NCI-H345 treated with DMSO at 0.1 percent for 48 hours (cell line): Measurements from ENCODE around the gene WTAP.
"Not testable (repeated sequence)": the region's sequence is repeated elsewhere in the genome, so short reads cannot be mapped to it uniquely, and the experiment has no call there.

ENCODE experiments used
- DNase-seq: peaks from one replicate; lab custom pipeline; 2025; ENCODE audit not compliant: unreplicated experiment; lab: John Stamatoyannopoulos, UW

Gene WTAP

DNA sequence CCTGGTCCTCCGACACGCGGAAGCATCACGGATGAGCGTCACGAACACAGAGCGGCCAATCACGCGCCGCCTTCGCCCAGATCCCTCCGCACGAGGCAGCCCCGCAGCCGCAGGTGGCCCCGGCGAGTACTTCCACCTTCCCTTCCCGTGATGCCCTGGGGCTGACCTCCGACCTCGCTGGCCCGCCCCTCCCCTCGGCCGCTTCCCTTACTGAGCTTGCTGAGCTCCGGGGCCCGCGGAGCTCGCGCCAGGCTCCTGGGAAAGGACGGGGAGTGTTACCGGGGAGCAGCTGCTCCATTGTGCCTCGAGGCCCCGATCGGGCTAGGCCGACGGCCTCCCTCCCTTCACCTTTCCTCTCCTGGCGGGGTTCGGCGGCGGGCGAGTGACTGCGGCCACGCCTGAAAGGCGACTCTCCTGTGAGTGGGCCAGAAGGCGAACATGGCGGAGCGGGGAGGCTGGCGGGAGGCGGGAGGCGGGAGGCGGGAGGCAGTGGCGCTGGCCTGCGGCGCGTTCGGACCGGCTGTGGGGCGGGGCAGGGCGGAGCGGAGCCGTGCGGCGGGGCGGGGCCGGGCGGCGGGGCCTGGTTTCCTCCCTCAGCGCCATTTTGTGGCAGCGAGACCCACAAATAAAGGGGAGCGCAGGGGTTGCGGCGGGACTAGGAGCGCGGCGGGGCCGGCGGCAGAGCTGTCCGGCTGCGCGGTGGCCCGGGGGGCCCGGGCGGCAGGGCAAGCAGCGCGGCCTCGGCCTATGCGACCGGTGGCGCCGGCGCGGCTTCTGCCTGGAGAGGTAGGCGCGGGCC is at the start of gene WTAP:
TSS of gene WTAP (plus strand) at position 589 of the 799 bp plus-strand sequence. CDS start 8,760 bp downstream, outside the sequence.
- peak; percentile 93 for DNase-seq

DNA sequence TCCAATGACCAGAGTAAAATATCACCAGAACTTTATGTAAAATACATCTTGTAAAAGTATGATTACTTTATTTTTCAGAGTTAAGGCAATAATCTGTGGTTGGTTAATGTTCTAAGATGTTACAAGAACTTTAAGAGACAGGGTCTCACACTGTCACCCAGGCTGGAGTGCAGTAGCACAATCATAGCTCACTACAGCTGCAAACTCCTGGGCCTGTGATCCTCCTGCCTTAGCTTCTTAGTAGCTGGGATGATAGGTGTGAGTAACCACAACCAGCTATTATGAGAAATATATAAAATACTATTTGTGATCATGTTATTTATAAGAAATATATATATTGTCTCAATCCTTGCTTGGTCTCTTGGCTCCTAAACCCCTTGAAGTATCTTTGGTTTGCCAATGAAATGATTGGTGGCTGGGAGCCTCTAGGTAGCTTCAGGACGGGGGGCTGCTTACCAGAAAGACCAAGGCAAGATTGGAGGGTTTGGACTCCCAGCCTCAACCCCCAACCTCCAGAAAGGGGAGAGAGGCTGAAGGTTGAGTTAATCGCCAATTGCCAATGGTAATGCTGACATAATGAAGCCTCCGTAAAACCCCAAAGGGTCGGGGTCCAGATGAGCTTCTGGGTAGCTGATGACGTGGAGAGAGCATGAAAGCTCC is 49.7 kb upstream of the WTAP start:
- no peak for DNase-seq

DNA sequence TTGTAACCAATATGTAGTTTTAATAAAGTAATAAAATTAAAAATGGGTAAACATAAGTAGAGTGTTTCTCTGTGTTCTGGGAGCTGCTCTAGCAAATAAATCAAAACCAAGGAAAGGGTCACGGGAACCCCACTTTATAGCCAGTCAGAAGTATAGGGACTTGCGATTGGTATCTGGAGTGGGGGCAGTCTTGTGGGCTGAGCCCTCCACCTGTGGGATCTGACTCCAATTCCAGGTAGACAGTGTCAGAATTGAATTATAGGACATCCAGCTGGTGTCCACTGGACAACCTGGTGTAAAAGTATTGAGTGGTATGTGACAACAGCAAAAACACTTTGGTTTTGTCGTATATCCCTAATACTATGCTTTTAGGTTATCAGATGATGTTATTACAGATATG is 48.7 kb upstream of the WTAP start:
- DNase-seq: no peak

DNA sequence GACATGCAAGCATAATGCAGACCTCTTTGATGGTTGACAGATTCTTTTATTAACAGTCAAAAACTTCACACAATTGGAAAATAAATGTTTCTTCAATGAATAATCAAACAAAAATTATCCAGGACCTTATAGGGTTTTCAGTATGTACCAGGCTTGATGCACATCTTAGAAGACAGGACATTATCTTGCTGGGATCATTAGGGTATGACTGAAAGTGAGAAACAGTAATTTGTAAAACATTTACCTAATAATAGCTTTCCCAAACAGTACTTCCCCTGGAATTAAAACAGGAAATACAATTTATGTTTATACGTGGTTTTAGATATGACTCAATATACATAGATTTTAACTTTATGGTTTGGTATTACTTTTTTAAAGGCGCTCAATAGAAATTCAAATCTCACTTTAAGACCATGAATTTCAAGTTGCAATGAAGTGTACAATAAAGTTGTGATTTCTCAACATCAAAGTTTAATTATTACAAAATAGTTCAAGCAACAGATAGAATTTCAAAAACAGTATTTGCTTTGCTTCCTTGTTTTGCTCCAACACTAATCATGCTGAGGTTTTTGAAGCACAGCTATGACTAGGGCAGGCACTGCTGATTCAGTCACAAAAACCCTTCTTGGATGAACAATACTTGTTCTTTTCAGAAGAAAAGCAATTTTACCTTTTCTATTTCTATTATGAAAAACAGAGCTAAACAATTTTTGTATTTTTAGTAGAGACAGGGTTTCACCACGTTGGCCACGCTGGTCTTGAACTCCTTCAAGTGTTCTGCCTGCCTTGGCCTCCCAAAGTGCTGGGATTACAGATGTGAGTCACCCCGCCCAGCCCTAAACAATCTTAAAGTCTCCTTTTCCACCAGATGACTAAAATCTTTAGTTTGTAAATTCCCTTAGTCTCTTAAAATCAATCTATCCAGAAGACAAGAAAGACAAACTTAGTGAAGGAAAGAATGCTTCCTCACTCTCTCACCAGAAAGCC is 47.9 kb upstream of the WTAP start:
- DNase-seq: no peak

DNA sequence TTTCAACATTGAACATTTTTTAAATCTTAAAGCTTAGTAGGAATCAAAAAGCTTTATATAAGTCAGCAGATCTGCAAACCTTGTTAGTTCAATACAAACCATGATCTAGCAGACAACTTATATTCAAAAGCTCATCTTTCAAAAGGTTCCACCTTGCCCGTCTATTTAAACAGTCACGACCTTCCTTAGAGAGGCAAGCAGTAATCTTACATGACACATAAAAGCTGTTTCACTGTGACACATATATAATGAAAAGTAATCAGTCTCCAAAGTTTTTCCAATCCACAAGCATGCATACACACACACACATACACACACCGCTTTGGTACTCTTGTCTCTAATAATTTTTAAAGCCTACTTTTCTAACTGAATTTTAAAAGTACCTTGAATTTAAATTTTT is 47.2 kb upstream of the WTAP start:
- no peak for DNase-seq

DNA sequence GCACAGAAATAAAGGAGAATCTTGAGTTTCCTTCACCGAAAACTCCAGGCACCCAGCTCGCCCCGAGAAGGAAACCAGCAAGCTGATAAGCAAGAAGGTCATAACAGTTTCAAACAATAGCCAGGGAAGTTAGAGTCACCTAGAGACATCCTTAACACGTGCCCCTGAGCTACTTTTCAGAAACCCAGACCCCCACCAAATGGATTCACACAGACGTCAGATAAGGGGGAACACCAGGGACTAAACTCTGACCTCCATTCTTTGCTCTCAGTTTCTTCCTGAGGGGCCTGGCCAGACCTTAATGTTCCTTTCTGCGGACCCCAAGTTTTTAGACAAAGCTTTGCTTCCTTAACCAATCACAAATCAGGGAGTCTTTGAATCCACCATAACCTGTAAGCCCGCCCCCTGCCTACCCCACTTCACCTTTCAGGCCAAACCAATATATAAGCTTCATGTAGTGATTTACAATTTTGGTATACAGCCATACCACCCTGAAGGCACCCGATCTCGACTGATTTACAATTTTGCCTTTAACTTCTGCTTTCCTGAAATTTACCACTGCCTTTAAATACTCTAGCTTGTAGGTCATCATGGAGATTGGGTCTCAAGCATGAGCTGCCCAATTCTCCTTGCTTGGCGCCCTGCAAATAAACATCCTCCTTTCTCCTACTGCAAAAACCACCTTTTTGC is 46.0 kb upstream of the WTAP start:
- no peak for DNase-seq

DNA sequence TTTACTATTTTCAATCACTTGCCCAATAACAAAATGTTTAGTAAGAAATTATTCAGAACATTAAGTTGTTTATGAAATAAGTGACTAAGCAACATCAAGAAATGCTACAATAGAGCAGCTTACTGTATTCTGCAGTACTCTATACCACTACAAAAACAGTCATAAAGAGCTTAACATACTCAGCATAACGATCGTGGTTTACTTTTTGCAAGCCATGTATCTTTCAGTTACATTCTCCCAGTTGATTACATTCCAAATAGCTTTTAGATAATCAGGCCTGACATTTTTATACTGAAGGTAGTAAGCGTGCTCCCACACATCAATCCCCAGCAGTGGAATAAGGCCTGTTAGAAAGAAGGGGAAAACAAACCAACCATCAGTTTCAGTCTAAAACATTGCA is 45.0 kb upstream of the WTAP start:
- DNase-seq: no peak

GRCh38 chr6:159682810-159683209 is 44.5 kb upstream of the WTAP start:
- DNase-seq: no peak

GRCh38 chr6:159684013-159684304 is 43.3 kb upstream of the WTAP start:
- DNase-seq: no peak

- DNase-seq: no peak
Observed at GRCh38 chr6:159686040-159686439, 41.3 kb upstream of the WTAP start.

- no peak for DNase-seq
Observed at GRCh38 chr6:159686703-159687102, 40.6 kb upstream of the WTAP start.

DNA sequence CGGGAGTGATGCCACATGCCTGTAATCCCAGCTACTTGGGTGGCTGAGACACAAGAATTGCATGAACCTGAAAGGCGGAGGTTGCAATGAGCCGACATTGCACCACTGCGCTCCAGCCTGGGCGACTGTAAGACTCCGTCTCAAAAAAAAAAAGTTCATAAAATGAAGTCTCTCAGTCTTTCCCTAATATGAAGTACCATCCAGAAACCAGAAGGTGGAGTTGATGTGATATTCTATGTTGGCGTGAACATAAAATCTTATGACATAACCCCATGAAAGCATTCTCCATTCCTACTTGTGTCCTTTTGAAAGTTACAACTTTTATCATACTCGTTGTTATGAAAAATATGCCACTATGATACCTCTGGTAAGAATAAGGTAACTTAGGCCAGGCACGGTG is 40.0 kb upstream of the WTAP start:
- no peak for DNase-seq

DNA sequence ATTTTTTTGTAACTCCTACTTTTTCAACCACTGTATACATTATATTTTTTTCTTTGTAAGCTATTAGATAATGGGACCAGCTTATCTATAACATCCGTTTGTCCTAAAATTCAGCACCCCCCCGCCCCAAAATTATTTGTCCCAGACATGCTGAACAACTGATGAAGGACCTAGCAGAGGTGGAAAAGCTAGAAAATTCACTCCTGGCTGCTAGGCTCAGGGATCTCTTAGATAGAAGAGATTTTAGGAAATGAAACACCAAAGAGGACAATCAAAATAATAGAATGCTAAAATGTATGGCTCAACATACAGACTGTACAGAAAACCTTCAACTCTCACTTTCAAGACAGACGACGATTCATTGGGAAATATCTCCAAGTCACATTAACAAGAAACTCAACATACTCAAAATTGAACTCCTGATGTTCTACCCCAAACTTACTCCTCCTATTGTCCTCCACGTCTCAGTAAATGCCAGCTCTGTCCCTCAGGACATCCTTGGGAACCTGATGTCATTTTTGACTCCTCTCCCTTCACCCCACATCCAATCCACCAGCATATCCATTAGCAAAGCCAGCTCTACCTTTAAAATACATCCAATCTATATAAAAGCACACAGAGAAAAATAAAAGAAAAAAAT is 38.9 kb upstream of the WTAP start:
- DNase-seq: no peak

GRCh38 chr6:159689001-159689400 is 38.3 kb upstream of the WTAP start:
- DNase-seq: no peak

DNA sequence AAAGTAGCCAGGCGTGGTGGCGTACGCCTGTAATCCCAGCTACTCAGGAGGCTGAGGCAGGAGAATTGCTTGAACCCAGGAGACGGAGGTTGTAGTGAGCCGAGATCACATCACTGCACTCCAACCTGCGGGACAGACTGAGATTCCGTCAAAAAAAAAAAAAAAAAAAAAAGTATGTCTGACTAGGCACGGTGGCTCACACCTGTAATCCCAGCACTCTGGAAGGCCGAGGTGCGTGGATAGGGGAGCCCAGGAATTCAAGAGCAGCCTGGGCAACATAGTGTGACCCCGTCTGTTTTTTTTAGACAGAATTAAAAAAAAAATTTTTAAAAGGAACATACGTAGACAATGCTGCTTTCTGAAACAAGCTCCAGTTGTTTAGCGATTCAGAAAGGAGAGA is 37.2 kb upstream of the WTAP start:
- DNase-seq: not testable (repeated sequence)

DNA sequence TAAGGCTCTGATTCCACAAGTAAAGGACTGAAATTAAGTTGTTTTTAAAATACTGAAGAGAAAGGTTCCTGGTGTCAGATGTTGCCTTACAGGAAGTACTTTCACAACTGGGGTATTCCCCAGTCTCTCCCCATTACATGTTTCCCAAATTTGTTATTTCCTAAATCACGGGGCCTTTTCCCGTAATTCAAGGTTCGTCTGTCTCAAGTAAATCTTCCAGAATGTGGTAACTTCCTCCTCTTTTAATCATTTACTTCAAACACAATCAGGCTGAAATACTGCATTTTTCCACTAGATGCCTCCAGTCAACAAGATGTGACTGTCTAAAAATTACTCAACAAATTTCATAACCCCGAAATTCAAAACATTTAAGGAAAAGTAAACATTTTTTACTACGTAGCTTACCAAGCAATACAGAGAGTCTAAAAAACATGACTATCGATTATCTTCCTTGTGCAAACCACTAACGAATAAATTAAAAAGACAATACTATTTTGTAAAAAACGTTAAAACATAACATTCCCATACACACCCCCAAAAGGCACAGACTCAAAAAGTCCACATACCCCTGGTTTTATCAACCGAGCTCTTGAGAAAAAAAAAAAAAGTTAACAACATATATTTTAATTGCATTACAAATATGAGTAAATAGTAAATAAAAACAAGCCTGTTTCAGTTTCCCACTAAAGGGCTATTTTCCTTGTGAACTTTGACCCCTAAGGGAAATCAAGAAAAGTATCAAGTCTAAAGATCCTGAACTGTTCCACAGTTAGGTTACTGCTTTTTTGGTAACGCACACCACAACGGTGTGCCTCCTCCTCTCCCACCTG is 36.0 kb upstream of the WTAP start:
- DNase-seq: no peak

- DNase-seq: no peak
Observed at GRCh38 chr6:159691963-159692287, 35.4 kb upstream of the WTAP start.

DNA sequence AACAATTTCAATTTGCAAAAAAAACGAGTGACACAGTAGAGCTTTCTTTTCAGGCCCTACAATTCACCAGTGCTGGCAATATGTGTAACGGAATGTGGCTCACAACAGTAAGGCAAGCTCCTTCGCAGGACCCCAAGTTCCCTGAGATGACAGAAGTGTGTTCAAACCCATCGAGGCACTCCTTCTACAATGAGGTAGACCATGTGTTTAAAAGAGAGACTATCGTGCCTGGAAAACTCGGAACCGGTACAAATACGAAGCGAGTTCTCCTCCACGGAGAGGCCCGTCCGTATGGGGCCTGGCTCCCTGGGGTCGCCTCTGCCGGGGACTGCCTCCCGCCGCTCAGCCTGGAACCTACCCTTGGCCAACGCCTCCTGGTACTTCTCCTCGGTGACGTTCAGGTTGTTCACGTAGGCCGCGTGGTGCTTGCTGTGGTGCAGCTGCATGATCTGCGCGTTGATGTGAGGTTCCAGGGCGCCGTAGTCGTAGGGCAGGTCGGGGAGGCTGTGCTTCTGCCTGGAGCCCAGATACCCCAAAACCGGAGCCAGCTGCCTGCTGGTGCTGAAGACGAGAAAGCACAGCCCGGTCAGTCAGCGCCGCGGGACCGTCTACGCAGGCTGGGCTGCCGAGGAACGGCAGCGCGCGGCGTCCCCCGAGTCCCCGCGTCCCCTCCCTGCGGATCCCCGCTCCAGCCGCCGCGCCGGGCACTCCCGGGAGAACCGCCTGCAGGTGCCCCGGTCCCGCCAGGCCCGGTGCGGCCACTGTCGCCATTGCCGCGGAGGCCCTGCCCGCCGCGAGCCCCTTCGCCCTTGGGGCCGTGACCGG is 34.8 kb upstream of the WTAP start:
- DNase-seq: peak; percentile 28
